ENCODE data around the gene PLS1. TPM values are rescaled to one million over a fixed set of nuclear protein-coding genes. Genes with fewer than 3 reads are reported as not detected.
"Not testable (repeated sequence)": the region's sequence is repeated elsewhere in the genome, so short reads cannot be mapped to it uniquely, and the experiment has no call there.

The PLS1 gene
- total RNA-seq, 3 donors from 2014 or later (not counting 1 experiment from before 2014, with no cell fraction given): 1.2 to 2.6 (median 1.6) TPM

GRCh38 chr3:142560118-142560517, 36.1 kb upstream of the PLS1 start:
- peaks cover 0 to 4% of the 10 kb centered on the region in 2 donors for H3K4me1 Mint-ChIP-seq
- H3K36me3 Mint-ChIP-seq: peaks cover 17% of the 10 kb centered on the region
- TF ChIP-seq, protein P1, sequence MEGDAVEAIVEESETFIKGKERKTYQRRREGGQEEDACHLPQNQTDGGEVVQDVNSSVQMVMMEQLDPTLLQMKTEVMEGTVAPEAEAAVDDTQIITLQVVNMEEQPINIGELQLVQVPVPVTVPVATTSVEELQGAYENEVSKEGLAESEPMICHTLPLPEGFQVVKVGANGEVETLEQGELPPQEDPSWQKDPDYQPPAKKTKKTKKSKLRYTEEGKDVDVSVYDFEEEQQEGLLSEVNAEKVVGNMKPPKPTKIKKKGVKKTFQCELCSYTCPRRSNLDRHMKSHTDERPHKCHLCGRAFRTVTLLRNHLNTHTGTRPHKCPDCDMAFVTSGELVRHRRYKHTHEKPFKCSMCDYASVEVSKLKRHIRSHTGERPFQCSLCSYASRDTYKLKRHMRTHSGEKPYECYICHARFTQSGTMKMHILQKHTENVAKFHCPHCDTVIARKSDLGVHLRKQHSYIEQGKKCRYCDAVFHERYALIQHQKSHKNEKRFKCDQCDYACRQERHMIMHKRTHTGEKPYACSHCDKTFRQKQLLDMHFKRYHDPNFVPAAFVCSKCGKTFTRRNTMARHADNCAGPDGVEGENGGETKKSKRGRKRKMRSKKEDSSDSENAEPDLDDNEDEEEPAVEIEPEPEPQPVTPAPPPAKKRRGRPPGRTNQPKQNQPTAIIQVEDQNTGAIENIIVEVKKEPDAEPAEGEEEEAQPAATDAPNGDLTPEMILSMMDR (IDR thresholded peaks at IDR 0.05): no peak
- H3K27ac ChIP-seq (ENCODE audit: low read length): no peak overlapping the region
- no peaks in the 10 kb centered on the region for H3K27me3 ChIP-seq (ENCODE audit: control insufficient read depth, insufficient read depth, low read length)
- no peaks in the 10 kb centered on the region for H3K9me3 Mint-ChIP-seq
- ATAC-seq (no peak), DNase-seq (no peak)
- H3K27ac Mint-ChIP-seq: no peak overlapping the region
- no peak overlapping the region for H3K4me3 Mint-ChIP-seq
- no peaks in the 10 kb centered on the region for H3K27me3 Mint-ChIP-seq (ENCODE audit: low read depth in 2 of 2)
- no peak overlapping the region for H3K4me3 ChIP-seq (ENCODE audit: low read length)
- no peaks in the 10 kb centered on the region for H3K9me3 ChIP-seq (ENCODE audit: control insufficient read depth, insufficient read depth, low read length)
- H3K36me3 ChIP-seq (ENCODE audit: control insufficient read depth, insufficient read depth, low read length): peaks cover 69% of the 10 kb centered on the region
- intact Hi-C loops (cut with micrococcal nuclease): no loop called here
- no peaks in the 10 kb centered on the region for H3K4me1 ChIP-seq (ENCODE audit: control insufficient read depth, insufficient read depth, low read length)

GRCh38 chr3:142563496-142563997, 32.6 kb upstream of the PLS1 start:
- Histone ChIP-seq H3K27ac (ENCODE audit: low read length) (no peak overlapping the region), H3K4me1 (ENCODE audit: control insufficient read depth, insufficient read depth, low read length) (no peaks in the 10 kb centered on the region), H3K27me3 (ENCODE audit: control insufficient read depth, insufficient read depth, low read length) (no peaks in the 10 kb centered on the region), H3K9me3 (ENCODE audit: control insufficient read depth, insufficient read depth, low read length) (no peaks in the 10 kb centered on the region), H3K36me3 (ENCODE audit: control insufficient read depth, insufficient read depth, low read length) (peaks cover 54% of the 10 kb centered on the region), H3K4me3 (ENCODE audit: low read length) (no peak overlapping the region)
- Mint-ChIP-seq H3K27ac (no peak overlapping the region), H3K4me1 (peaks cover 0 to 4% of the 10 kb centered on the region in 2 donors), H3K36me3 (peaks cover 8% of the 10 kb centered on the region), H3K4me3 (no peak overlapping the region), H3K9me3 (no peaks in the 10 kb centered on the region), H3K27me3 (ENCODE audit: low read depth in 2 of 2) (no peaks in the 10 kb centered on the region)
- intact Hi-C loops (cut with micrococcal nuclease): no loop called here
- DNase-seq (no peak), ATAC-seq (no peak)
- WGBS (ENCODE audit: insufficient coverage): 100% methylated on average over 1 of the region's 4 CpGs
- TF ChIP-seq, protein P1 (IDR thresholded peaks at IDR 0.05): no peak

GRCh38 chr3:142566096-142566495, 30.1 kb upstream of the PLS1 start:
- Mint-ChIP-seq H3K4me1 (peaks cover 4 to 7% of the 10 kb centered on the region in 2 donors), H3K27me3 (ENCODE audit: low read depth in 2 of 2) (no peaks in the 10 kb centered on the region), H3K36me3 (peaks cover 8% of the 10 kb centered on the region), H3K4me3 (no peak overlapping the region), H3K27ac (no peak overlapping the region), H3K9me3 (no peaks in the 10 kb centered on the region)
- Histone ChIP-seq H3K36me3 (ENCODE audit: control insufficient read depth, insufficient read depth, low read length) (peaks cover 44% of the 10 kb centered on the region), H3K27ac (ENCODE audit: low read length) (no peak overlapping the region), H3K4me1 (ENCODE audit: control insufficient read depth, insufficient read depth, low read length) (no peaks in the 10 kb centered on the region), H3K27me3 (ENCODE audit: control insufficient read depth, insufficient read depth, low read length) (no peaks in the 10 kb centered on the region), H3K9me3 (ENCODE audit: control insufficient read depth, insufficient read depth, low read length) (no peaks in the 10 kb centered on the region), H3K4me3 (ENCODE audit: low read length) (no peak overlapping the region)
- intact Hi-C loops (cut with micrococcal nuclease): no loop called here
- DNase-seq (no peak), ATAC-seq (no peak)
- TF ChIP-seq, protein P1 (IDR thresholded peaks at IDR 0.05): no peak
- WGBS (ENCODE audit: insufficient coverage): 93% methylated on average over 2 of the region's 3 CpGs

GRCh38 chr3:142568393-142569017, 27.7 kb upstream of the PLS1 start:
- H3K36me3 ChIP-seq (ENCODE audit: control insufficient read depth, insufficient read depth, low read length): peaks cover 28% of the 10 kb centered on the region
- Mint-ChIP-seq H3K27me3 (ENCODE audit: low read depth in 2 of 2) (no peaks in the 10 kb centered on the region), H3K4me3 (no peak overlapping the region), H3K9me3 (no peaks in the 10 kb centered on the region), H3K27ac (no peak overlapping the region), H3K36me3 (no peaks in the 10 kb centered on the region), H3K4me1 (peaks cover 4 to 7% of the 10 kb centered on the region in 2 donors)
- H3K9me3 ChIP-seq (ENCODE audit: control insufficient read depth, insufficient read depth, low read length): no peaks in the 10 kb centered on the region
- intact Hi-C loops (cut with micrococcal nuclease): no loop called here
- 96% methylated on average over 21 of the region's 21 CpGs for WGBS (ENCODE audit: insufficient coverage)
- no peak for DNase-seq
- no peaks in the 10 kb centered on the region for H3K27me3 ChIP-seq (ENCODE audit: control insufficient read depth, insufficient read depth, low read length)
- no peaks in the 10 kb centered on the region for H3K4me1 ChIP-seq (ENCODE audit: control insufficient read depth, insufficient read depth, low read length)
- TF ChIP-seq, protein P1 (IDR thresholded peaks at IDR 0.05): no peak
- H3K27ac ChIP-seq (ENCODE audit: low read length): no peak overlapping the region
- H3K4me3 ChIP-seq (ENCODE audit: low read length): no peak overlapping the region
- ATAC-seq: no peak

DNA sequence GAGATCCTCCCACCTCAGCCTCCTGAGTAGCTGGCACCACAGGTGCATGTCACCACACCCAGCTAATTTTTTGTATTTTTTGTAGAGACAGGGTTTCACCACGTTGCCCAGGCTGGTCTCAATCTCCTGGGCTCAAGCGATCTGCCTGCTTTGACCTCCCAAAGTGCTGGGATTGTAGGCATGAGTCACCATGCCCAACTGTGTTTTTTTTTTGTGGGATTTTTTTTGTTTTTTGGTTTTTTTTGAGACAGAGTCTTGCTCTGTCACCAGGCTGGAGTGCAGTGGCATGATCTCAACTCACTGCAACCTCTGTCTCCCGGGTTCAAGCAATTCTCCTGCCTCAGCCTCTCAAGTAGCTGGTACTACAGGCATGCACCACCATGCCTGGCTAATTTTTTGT, 26.8 kb upstream of the PLS1 start:
- H3K4me1 ChIP-seq (ENCODE audit: control insufficient read depth, insufficient read depth, low read length); H3K4me3 Mint-ChIP-seq; H3K4me1 Mint-ChIP-seq; H3K27ac ChIP-seq (ENCODE audit: low read length); H3K27me3 ChIP-seq (ENCODE audit: control insufficient read depth, insufficient read depth, low read length); H3K9me3 ChIP-seq (ENCODE audit: control insufficient read depth, insufficient read depth, low read length); DNase-seq; ATAC-seq; H3K9me3 Mint-ChIP-seq; H3K27me3 Mint-ChIP-seq (ENCODE audit: low read depth in 2 of 2); H3K4me3 ChIP-seq (ENCODE audit: low read length); H3K36me3 Mint-ChIP-seq; H3K27ac Mint-ChIP-seq; intact Hi-C loops (cut with micrococcal nuclease): not testable (repeated sequence)
- WGBS (ENCODE audit: insufficient coverage): 100% methylated on average over 2 of the region's 3 CpGs
- peaks cover 25% of the 10 kb centered on the region for H3K36me3 ChIP-seq (ENCODE audit: control insufficient read depth, insufficient read depth, low read length)
